HuH-7 (cell line): ENCODE measurements around the gene HNRNPAB.
A peak's percentile ranks its signal among the peaks of the same experiment; 100 is the strongest.
"Not testable (repeated sequence)": the region's sequence is repeated elsewhere in the genome, so short reads cannot be mapped to it uniquely, and the experiment has no call there.

Experiments
- DNase-seq: peaks from one replicate; pipeline ENCODE4 v3.0.0; 2011; ENCODE audit warnings: low spot score

Gene HNRNPAB

DNA sequence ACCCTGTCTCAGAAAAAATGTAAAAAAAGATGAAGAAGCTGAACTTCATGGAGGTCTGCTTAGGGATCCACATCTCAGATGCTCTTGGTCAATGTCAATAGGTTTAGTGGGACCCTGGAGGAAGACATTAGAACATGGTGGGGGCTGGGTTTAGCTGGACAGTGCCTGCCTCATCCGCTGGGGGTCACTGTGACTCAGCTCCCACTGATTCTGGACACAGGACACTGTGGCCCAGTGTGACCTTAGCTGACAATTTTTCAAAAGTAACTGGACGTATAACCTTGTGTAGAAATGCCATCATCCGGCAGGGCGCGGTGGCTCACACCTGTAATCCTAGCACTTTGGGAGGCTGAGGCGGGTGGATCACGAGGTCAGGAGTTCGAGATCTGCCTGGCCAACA, 7.3 kb upstream of the HNRNPAB start:
- DNase-seq = peak; percentile 60

GRCh38 chr5:178198151-178198550, 6.2 kb upstream of the HNRNPAB start:
- DNase-seq = not testable (repeated sequence)

GRCh38 chr5:178198706-178199105, 5.6 kb upstream of the HNRNPAB start:
- no peak for DNase-seq

- no peak for DNase-seq
Observed at GRCh38 chr5:178199581-178200434, 4.5 kb upstream of the HNRNPAB start.

GRCh38 chr5:178201221-178201926, 3.0 kb upstream of the HNRNPAB start:
- no peak for DNase-seq

DNA sequence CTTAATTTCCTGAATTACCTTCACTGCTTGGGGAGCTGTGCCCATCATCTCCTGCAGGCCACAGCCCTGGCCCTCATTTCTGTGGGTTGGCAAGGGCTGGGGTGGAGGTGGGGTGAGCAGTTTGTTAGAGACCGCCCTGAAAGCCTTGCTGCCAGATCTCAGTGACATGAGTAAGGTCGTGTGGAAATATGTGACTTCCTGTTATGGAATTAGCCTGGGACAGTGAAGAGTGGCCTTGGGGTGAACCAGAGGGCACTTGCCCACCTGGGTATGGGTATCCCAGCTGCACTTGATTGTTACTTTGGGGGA, 2.5 kb upstream of the HNRNPAB start:
- no peak for DNase-seq

GRCh38 chr5:178202541-178202940, 1.8 kb upstream of the HNRNPAB start:
- no peak for DNase-seq

- peak; percentile 47 for DNase-seq
Observed at GRCh38 chr5:178203670-178204181, 607 bp upstream of the HNRNPAB start.

GRCh38 chr5:178204935-178205748, 809 bp downstream of the HNRNPAB start:
- peak; percentile 85 for DNase-seq

- no peak for DNase-seq
Observed at GRCh38 chr5:178205749-178206047, 1.4 kb downstream of the HNRNPAB start.

GRCh38 chr5:178206166-178207101, 2.1 kb downstream of the HNRNPAB start:
- DNase-seq = no peak

DNA sequence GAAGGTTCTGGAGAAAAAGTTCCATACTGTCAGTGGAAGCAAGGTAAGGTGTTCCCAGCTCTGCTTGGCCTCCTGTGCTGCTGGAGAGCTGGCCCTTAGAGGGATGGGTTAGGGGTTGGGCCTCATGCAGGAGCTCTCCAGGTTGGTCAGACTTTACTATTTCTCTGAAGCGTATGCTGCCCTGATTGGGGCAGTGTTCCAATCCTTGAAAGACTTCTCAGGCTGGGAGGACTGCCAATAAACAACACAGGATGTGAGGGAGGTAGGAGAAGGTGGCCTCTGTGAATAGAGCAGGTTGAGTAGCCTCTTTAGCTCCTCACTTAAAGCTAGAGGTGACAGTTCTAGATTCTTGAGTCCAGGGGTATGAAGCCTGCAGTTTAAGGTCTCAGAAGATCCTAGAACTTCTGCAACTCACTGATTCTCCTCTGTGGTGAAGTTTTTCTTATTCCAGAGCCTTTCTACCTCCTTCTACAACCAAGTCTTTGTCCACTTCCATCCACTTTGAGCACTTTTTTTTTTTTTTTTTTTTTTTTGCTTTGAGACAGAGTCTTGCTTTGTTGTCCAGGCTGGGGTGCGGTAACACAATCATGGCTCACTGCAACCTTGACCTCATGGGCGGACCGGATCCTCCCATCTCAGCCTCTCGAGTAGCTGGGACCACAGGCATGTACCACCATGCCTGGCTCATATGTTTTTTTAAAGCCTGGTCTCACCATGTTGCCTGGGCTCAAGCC, 3.0 kb downstream of the HNRNPAB start:
- DNase-seq = no peak

- no peak for DNase-seq
Observed at GRCh38 chr5:178207917-178208280, 3.6 kb downstream of the HNRNPAB start.

GRCh38 chr5:178208540-178209227, 4.4 kb downstream of the HNRNPAB start:
- peak; percentile 52 for DNase-seq

DNA sequence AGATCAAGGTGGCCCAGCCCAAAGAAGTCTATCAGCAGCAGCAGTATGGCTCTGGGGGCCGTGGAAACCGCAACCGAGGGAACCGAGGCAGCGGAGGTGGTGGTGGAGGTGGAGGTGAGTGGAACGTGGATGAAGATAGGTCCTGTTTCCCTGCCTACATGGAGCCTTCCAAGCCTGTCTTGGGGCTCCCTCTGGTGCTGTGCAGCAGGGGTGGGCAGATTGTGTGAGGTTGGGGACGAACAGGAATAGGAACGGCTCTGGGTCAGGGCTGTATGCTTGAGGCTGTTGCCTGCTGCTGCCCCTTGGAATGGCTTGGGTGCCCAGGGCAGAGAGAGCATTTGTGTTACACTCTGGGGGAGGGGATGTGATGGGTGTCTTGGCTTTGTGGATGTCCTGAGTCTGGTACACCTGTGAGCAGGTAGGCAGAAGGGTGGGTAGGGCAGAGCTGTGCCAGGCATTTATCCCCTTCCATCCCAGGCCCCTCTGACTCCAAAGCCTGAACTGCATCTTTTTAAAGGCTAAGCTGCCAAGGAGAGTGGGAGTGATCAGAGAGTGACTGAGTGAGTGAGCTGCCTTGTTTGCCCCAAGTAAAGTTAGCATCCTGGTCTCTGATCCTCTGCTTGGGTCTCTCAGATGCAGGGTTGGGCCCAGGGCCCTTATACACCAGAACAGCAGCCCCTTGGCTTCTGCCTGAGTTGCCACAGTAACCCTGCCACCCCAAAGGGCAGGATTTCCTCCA, 5.2 kb downstream of the HNRNPAB start:
- DNase-seq = no peak

GRCh38 chr5:178210073-178210535, 5.8 kb downstream of the HNRNPAB start:
- DNase-seq = no peak

- DNase-seq = no peak
Observed at GRCh38 chr5:178210686-178211085, 6.4 kb downstream of the HNRNPAB start.

DNA sequence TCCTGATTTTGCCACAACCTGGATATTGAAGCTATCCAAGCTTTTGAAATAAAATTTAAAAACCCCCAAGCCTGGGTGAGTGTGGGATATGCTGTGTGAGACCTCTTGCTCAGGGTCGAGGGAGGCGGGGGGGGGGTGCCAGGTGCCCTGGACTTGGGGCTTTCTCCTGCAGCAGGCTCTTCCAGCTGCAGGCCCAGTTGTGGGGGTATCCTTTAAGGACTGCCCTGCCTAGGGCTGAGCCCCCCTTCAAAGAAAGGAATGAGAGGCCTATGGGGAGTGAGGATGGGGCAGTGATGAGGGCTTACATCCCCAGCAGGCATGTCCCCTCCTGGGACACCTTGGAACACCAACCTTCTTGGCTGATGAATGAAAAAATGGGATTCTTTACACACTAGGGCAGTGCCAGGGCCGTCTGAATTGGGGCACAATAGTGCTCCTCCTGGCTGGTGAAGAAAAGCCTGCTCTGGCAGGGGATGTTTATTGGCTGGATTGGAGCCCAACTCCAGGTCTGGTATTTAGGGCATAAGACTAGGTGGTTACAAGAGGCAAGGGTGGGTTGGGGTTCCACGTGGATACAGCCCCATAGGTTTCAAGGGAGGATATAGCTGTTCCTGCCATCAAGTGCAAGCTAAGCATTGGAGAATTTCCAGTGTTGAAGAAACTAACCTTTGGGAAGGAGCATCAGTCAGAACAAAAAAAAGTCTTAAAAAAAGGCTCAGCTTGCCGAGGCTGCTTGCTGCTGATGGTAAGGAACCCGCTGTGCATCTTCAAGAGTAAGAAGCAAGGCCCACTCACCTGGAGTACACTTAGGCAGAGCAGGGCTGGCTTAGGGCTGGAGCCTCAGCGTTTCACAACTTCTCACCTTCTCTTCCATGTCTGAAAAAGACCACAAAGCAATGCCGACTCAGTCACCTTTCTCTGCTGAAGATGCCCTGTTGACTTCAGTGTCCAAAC, 7.0 kb downstream of the HNRNPAB start:
- no peak for DNase-seq
